A549 (cell line): ENCODE measurements around the gene SMIM28. TPM values are rescaled to one million over a fixed set of nuclear protein-coding genes. Genes with fewer than 3 reads are reported as not detected.

Source experiments
- ATAC-seq, 2 experiments: fragments of 200-7000 bp in 1 of 2; fragments of >200 bp in 1 of 2; cut with Nextera tagmentation in 1 of 2; cut with Tn5 transposase in 1 of 2; 3 replicates each; pipeline versions ENCODE4 v1.8.0 to v1.9.1; 2018 to 2020; ENCODE audit warnings: mild to moderate bottlenecking in 1 of 2, moderate library complexity in 1 of 2
- CTCF ChIA-PET: fragments of 300-600 bp; sonication (Branson Sonifier 250); formaldehyde crosslinking; extraction: SDS; loops from one replicate; lab custom pipeline; 2021; ENCODE audit warnings: antibody characterized with exemption, inconsistent platforms; lab: Yijun Ruan, JAX
- POLR2A ChIA-PET: fragments of 350-600 bp; formaldehyde crosslinking; extraction: SDS; loops from one replicate; lab custom pipeline; 2021; ENCODE audit warnings: antibody characterized with exemption, inconsistent platforms; lab: Yijun Ruan, JAX
- DNase-seq, 2 experiments: peaks; one replicate each; pipeline versions ENCODE4 v3.0.0 to v3.0.0-alpha.2; 2011 to 2016; ENCODE audit warnings: low read depth in 1 of 2, low spot score in 1 of 2
- FAIRE-seq: peaks from 2 replicates; lab custom pipeline; 2011; peaks lifted over from hg19 to GRCh38; lab: Jason Lieb, UNC
- H3K27ac ChIP-seq, 2 experiments: fragments of >200 bp; sonication (Bioruptor Twin); formaldehyde crosslinking; 3 replicates each; pipeline ENCODE4 v1.5.1; 2016 to 2017
- H3K4me1 ChIP-seq: fragments of >200 bp; sonication (Bioruptor Twin); formaldehyde crosslinking; 3 replicates; pipeline ENCODE4 v1.6.1; 2016
- H3K4me2 ChIP-seq: fragments of >200 bp; sonication (Bioruptor Twin); formaldehyde crosslinking; 3 replicates; pipeline ENCODE4 v1.6.1; 2016
- H3K4me3 ChIP-seq: fragments of >200 bp; sonication (Bioruptor Twin); formaldehyde crosslinking; 3 replicates; pipeline ENCODE4 v1.5.1; 2016
- H3K9me3 ChIP-seq: fragments of >200 bp; sonication (Bioruptor Twin); formaldehyde crosslinking; 3 replicates; pipeline ENCODE4 v1.6.1; 2016
- BCL3 ChIP-seq: fragments of >200 bp; sonication (Bioruptor Twin); formaldehyde crosslinking; IDR thresholded peaks from 3 replicates; pipeline ENCODE4 v1.6.1; 2016
- BHLHE40 ChIP-seq: IDR thresholded peaks from 2 replicates; pipeline ENCODE4 v1.6.1; 2012; ENCODE audit warnings: low read depth, low read length, inconsistent platforms
- EHMT2 ChIP-seq: fragments of 200-600 bp; sonication (generic); IDR thresholded peaks from 2 replicates; pipeline ENCODE4 v1.6.1; 2016; ENCODE audit warnings: antibody characterized with exemption, low read depth, mild to moderate bottlenecking, moderate library complexity
- ELK1 ChIP-seq: fragments of 150-350 bp; IDR thresholded peaks from 2 replicates; pipeline ENCODE4 v1.6.1; 2014; ENCODE audit warnings: low read depth, mild to moderate bottlenecking, low read length
- ESRRA ChIP-seq: fragments of 150-350 bp; IDR thresholded peaks from 2 replicates; pipeline ENCODE4 v1.6.1; 2014; ENCODE audit warnings: mild to moderate bottlenecking, low read length, borderline replicate concordance
- FOSB ChIP-seq: fragments of 250-450 bp; sonication (Bioruptor Pico); IDR thresholded peaks from 2 replicates; pipeline ENCODE4 v1.5.0; 2020; ENCODE audit warnings: mild to moderate bottlenecking, moderate library complexity
- HMGXB4 ChIP-seq: fragments of 250-450 bp; sonication (Bioruptor Pico); IDR thresholded peaks from 2 replicates; pipeline ENCODE4 v1.5.0; 2021; ENCODE audit warnings: mild to moderate bottlenecking, moderate library complexity, borderline replicate concordance
- HOXA7 ChIP-seq: fragments of 250-450 bp; sonication (Bioruptor Pico); IDR thresholded peaks from 2 replicates; pipeline ENCODE4 v1.5.0; 2020; ENCODE audit warnings: mild to moderate bottlenecking, moderate library complexity
- HOXB13 ChIP-seq: fragments of 250-450 bp; sonication (Bioruptor Pico); IDR thresholded peaks from 2 replicates; pipeline ENCODE4 v1.5.0; 2020; ENCODE audit warnings: low read depth, mild to moderate bottlenecking, moderate library complexity
- JUN ChIP-seq, 2 experiments: fragments of >200 bp; sonication (Bioruptor Twin); formaldehyde crosslinking; IDR thresholded peaks; 2 replicates in 1 of 2; 3 replicates in 1 of 2; pipeline ENCODE4 v1.6.1; 2016 to 2017
- JUNB ChIP-seq: fragments of >200 bp; sonication (Bioruptor Twin); formaldehyde crosslinking; IDR thresholded peaks from 2 replicates; pipeline ENCODE4 v1.6.1; 2016
- KDM5A ChIP-seq: fragments of 200-600 bp; sonication (generic); IDR thresholded peaks from 2 replicates; pipeline ENCODE4 v1.6.1; 2016; ENCODE audit warnings: antibody characterized with exemption, mild to moderate bottlenecking
- NFE2L2 ChIP-seq: fragments of 150-350 bp; conservative IDR thresholded peaks from 2 replicates; pipeline ENCODE4 v1.6.1; 2014; ENCODE audit warnings: low read length
- NR3C1 ChIP-seq: fragments of >200 bp; sonication (Bioruptor Twin); formaldehyde crosslinking; IDR thresholded peaks from 3 replicates; pipeline ENCODE4 v1.6.1; 2017
- RAD21 ChIP-seq, 2 experiments: fragments of >200 bp in 1 of 2; sonication (Bioruptor Twin) in 1 of 2; formaldehyde crosslinking in 1 of 2; IDR thresholded peaks in 1 of 2; conservative IDR thresholded peaks in 1 of 2; 2 replicates in 1 of 2; 3 replicates in 1 of 2; pipeline ENCODE4 v1.6.1; 2012 to 2018; ENCODE audit warnings: inconsistent platforms in 1 of 2
- TFCP2L1 ChIP-seq: fragments of 250-450 bp; sonication (Bioruptor Pico); IDR thresholded peaks from 2 replicates; pipeline ENCODE4 v1.5.0; 2021; ENCODE audit warnings: mild to moderate bottlenecking
- ZC3H11A ChIP-seq: fragments of 450-650 bp; IDR thresholded peaks from 2 replicates; pipeline ENCODE4 v1.6.1; 2014; ENCODE audit warnings: antibody characterized with exemption, mild to moderate bottlenecking
- ZFP36 ChIP-seq: fragments of 450-650 bp; IDR thresholded peaks from 2 replicates; pipeline ENCODE4 v1.6.1; 2014; ENCODE audit warnings: borderline replicate concordance; ENCODE audit not compliant: partially characterized antibody
- ZNF302 ChIP-seq: fragments of 250-450 bp; sonication (Bioruptor Pico); IDR thresholded peaks from 2 replicates; pipeline ENCODE4 v1.9.0; 2021; ENCODE audit warnings: inconsistent platforms, mild to moderate bottlenecking, moderate library complexity
- WGBS: methylation state at CpG from one replicate; pipeline ENCODE4 v1.1.6; 2017; ENCODE audit errors: missing lambda C conversion rate; 5-methylcytosine and 5-hydroxymethylcytosine counted together
- polyA plus RNA-seq, 4 experiments: library from polyadenylated mRNA; depleted of rRNA in 3 of 4; stranded (reverse); fragments of >200 nt; fragmentation: RNase III in 1 of 4; extraction: RNeasy Plus Mini Kit Qiagen cat#74134 plus additional on column Dnase treatment in 1 of 4; gene quantifications; 2 replicates in 3 of 4; 3 replicates in 1 of 4; pipeline ENCODE4 v1.2.3, GENCODE V29; 2011 to 2017
- TF ChIP-seq, protein P1 (sequence below): fragments of 450-650 bp; IDR thresholded peaks from 2 replicates; pipeline ENCODE4 v1.6.1; 2014; ENCODE audit warnings: antibody characterized with exemption
- TF ChIP-seq, protein P2 (sequence below): fragments of >200 bp; sonication (Bioruptor Twin); formaldehyde crosslinking; IDR thresholded peaks from 3 replicates; pipeline ENCODE4 v1.5.1; 2016
- TF ChIP-seq, protein P3 (sequence below): IDR thresholded peaks from 2 replicates; pipeline ENCODE4 v1.6.1; 2012

The SMIM28 gene
- polyA plus RNA-seq, 2 of the 4 experiments (the other 2 are of a cell fraction) = not detected

- TF ChIP-seq HMGXB4 (CRISPR knock-in tag) (no peak), ELK1 (no peak)
These were observed 37.4 kb downstream of the SMIM28 start (continued) for GRCh38 chr6:138415125-138415524.

GRCh38 chr6:138416206-138416605 lies 38.5 kb downstream of the SMIM28 start:
- peaks cover 5% of the 10 kb centered on the region; the same call in 1 of the 3 replicates for H3K4me1 ChIP-seq
- CTCF ChIA-PET = interaction anchor here (1.2 to 2.9 kb wide), 4 partner anchors 12 to 350 kb away, joined by 3 to 16 read pairs (median 6); partner anchors contain the start of gene HEBP2
- TF ChIP-seq, protein P1, sequence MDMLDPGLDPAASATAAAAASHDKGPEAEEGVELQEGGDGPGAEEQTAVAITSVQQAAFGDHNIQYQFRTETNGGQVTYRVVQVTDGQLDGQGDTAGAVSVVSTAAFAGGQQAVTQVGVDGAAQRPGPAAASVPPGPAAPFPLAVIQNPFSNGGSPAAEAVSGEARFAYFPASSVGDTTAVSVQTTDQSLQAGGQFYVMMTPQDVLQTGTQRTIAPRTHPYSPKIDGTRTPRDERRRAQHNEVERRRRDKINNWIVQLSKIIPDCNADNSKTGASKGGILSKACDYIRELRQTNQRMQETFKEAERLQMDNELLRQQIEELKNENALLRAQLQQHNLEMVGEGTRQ = no peak
- TF ChIP-seq HOXA7 (CRISPR knock-in tag) (no peak), ZC3H11A (no peak), FOSB (CRISPR knock-in tag) (no peak), RAD21 (conservative IDR thresholded peaks at IDR 0.05 in 1 of 2, IDR thresholded peaks at IDR 0.05 in 1 of 2) (no peak)
- ATAC-seq (no peak), DNase-seq (no peak), FAIRE-seq (no peak)
- WGBS = 87% methylated on average over 4 of the region's 4 CpGs
- no peak overlapping the region for H3K27ac ChIP-seq
- POLR2A ChIA-PET = interaction anchor here (0.6 kb wide), 1 partner anchor 171 kb away, joined by 10 read pairs; no protein-coding TSS in a partner anchor
- H3K4me3 ChIP-seq = no peak overlapping the region
- H3K4me2 ChIP-seq = no peak overlapping the region
- no peaks in the 10 kb centered on the region for H3K9me3 ChIP-seq

GRCh38 chr6:138417493-138418117 lies 39.9 kb downstream of the SMIM28 start:
- ChIA-PET POLR2A (no interaction called here), CTCF (interaction anchor here (1.1 to 1.2 kb wide), 2 partner anchors 11 to 15 kb away, joined by 3 read pairs; no protein-coding TSS in a partner anchor)
- no peak for ATAC-seq
- Histone ChIP-seq H3K4me2 (no peak overlapping the region), H3K4me1 (no peaks in the 10 kb centered on the region), H3K4me3 (no peak overlapping the region), H3K9me3 (no peaks in the 10 kb centered on the region), H3K27ac (no peak overlapping the region)
- 96% methylated on average over 3 of the region's 3 CpGs for WGBS
- no peak for DNase-seq
- no peak for FAIRE-seq
- no peak for TF ChIP-seq NR3C1
- TF ChIP-seq, protein P2, sequence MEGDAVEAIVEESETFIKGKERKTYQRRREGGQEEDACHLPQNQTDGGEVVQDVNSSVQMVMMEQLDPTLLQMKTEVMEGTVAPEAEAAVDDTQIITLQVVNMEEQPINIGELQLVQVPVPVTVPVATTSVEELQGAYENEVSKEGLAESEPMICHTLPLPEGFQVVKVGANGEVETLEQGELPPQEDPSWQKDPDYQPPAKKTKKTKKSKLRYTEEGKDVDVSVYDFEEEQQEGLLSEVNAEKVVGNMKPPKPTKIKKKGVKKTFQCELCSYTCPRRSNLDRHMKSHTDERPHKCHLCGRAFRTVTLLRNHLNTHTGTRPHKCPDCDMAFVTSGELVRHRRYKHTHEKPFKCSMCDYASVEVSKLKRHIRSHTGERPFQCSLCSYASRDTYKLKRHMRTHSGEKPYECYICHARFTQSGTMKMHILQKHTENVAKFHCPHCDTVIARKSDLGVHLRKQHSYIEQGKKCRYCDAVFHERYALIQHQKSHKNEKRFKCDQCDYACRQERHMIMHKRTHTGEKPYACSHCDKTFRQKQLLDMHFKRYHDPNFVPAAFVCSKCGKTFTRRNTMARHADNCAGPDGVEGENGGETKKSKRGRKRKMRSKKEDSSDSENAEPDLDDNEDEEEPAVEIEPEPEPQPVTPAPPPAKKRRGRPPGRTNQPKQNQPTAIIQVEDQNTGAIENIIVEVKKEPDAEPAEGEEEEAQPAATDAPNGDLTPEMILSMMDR = no peak
- no peak for TF ChIP-seq BHLHE40
- no peak for TF ChIP-seq NFE2L2
- TF ChIP-seq, protein P3, sequence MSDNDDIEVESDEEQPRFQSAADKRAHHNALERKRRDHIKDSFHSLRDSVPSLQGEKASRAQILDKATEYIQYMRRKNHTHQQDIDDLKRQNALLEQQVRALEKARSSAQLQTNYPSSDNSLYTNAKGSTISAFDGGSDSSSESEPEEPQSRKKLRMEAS = no peak
- no peak for TF ChIP-seq ZC3H11A
- no peak for TF ChIP-seq KDM5A
- TF ChIP-seq JUNB = no peak
- TF ChIP-seq BCL3 = no peak
- TF ChIP-seq ESRRA = no peak
- TF ChIP-seq EHMT2 = no peak
- no peak for TF ChIP-seq ZNF302 (CRISPR knock-in tag)
- TF ChIP-seq HOXB13 (CRISPR knock-in tag) = no peak
- no peak for TF ChIP-seq ZFP36
- TF ChIP-seq TFCP2L1 (CRISPR knock-in tag) = no peak
- TF ChIP-seq JUN (IDR thresholded peaks at IDR 0.05) = no peak
